Left cardiac atrium (tissue), 4 donors: ENCODE results near the gene SSR1. TPM values are rescaled to one million over a fixed set of nuclear protein-coding genes. Genes with fewer than 3 reads are reported as not detected.
A peak's percentile ranks its signal among the peaks of the same experiment; 100 is the strongest.
"Not testable (repeated sequence)": the region's sequence is repeated elsewhere in the genome, so short reads cannot be mapped to it uniquely, and the experiment has no call there.

Experiments
- ATAC-seq, 2 donors: fragments of 200-7000 bp; cut with Tn5 transposase; one replicate each; pipeline ENCODE4 v1.9.1; 2020; ENCODE audit warnings: mild to moderate bottlenecking in 2 of 2, moderate library complexity in 2 of 2
- DNase-seq: peaks from one replicate; pipeline ENCODE4 v3.0.0-alpha.2; 2020
- intact Hi-C, 2 donors: fragments of 100-400 bp; cut with DNase I; formaldehyde crosslinking; loops; one replicate each; pipeline versions ENCODE4 v1.14.1 to v1.15.1; 2022 to 2023
- total RNA-seq, 2 donors: library from RNA; stranded (reverse); fragmentation: NEBNext Ultra II Directional; extraction: Animal tissue kit (Norgen Biotek cat#: 25700); gene quantifications; one replicate each; pipeline ENCODE4 v1.2.1, GENCODE V29; 2021
- donor health status: DM: no; HTN: yes; CAD: no.
- donor health status: DM: no; HTN: yes; CAD: no; lungs with severe emphysema.
- donor health status: DM: yes; HTN: yes; CAD: no.
- donor health status: Dilated cardiomyopathy.

The SSR1 gene
- total RNA-seq, 2 donors from 2014 or later = 84.0 to 98.6 TPM

DNA sequence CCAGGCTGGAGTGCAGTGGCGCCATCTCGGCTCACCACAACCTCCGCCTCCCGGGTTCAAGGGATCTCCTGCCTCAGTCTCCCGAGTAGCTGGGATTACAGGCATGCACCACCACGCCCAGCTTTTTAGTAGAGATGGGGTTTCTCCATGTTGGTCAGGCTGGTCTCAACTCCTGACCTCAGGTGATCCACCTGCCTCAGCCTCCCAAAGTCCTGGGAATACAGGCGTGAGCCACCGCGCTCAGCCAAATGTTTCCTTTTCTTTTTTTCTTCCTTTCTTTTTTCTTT is 49.5 kb downstream of the SSR1 start:
- DNase-seq, ATAC-seq, intact Hi-C loops: not testable (repeated sequence)

DNA sequence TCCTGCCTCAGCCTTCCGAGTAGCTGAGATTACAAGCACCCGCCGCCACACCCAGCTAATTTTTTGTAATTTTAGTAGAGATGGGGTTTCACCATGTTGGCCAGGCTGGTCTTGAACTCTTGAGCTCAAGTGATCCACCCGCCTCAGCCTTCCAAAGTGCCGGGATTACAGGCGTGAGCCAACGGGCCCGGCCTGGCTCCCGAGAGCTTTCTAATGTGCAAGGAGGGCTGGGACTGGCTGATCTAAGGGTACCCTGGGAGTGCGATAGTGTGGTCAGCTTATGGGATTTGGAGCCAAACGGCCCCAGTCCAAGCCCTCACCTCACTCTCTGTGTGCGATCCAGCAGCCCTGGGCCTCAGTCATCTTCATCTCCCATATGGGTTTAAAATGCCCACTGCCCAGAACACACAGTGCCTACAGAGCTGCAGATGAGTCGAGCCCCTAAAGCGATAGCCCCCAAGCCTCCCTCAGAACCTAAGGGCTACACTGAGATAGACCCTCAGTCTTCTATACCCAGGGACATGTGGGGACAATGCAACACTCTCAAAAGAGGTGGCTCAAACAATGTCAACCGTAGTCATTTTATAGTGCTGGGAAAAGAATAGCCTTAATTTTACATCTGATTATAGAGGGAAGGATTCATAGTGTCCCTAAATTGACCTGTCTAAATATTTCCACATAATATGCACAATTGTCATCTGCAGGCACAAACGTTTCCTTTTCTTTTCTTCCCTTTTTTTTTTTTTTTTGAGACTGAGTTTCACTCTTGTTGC is 50.1 kb downstream of the SSR1 start:
- no peak for DNase-seq
- intact Hi-C loops = no loop called here
- ATAC-seq = no peak

DNA sequence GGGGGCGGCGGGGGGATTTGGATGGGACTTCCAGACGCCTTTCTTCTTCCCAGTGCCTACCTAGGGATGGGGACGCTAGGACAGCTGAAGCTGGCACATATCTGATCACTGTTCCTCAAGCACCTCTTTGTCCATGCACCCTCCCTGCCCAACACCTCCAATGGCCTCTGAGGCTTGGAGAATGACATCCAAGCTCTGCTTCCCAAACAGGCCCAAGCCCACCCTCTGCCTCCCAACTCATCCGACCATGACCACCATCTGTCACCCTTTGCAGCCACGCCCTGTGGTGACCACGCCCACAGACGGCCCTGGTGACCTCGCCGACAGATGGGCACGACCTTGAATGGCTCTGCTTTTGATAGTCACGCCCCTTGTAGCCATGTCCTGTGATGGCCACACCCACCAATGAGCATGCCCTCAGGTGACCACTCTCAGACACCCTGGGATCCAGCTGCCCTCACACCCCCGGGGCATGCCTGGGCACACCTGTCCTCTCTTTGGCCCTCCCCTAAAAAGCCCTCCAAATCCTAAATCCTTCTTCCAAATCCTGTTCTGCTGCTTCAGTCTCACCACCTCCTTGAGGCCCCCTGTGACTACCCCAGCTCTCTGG is 51.0 kb downstream of the SSR1 start:
- ATAC-seq = peak; percentile 4 to 6
- intact Hi-C loops = no loop called here
- DNase-seq = peak; percentile 43

DNA sequence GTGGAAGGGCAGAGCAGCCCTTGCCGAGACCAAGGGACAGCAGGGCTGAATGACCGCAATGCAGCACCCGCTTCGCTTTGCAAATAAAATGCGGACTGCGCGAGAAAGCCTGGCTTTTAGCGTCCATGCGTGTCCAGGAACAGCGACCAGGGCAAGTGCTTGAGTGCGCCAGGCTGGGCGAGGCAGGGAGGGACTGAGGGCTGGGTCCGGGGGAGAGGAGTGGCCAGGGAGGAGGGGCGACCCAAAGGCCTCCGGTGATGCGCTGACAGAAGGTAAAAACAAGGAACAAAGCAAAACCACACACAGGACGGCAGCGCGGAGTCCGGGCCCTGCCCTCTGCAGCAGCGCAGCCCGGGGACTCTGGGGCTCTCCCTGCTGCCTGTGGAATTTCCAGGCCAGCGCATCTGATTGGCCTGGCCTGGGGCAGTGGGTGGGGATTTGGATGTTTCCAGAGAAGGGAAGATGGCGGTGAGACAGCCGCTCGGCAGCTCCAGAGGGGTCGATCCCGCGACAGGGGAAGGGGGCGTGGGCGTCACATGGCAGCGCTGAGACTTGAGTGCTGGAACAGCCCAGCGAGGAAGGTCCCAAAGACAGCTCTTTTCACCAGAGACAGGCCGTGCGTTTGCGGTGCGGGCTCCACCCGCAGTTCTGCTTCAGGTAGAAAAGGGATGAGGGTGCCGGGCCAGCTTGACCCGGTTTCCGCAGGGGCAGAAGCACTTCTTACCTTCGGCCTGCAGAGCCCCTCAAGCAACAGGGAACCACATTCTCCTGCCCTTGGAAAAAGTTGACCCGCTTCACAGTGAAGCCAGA is 51.8 kb downstream of the SSR1 start:
- intact Hi-C loops = no loop called here
- ATAC-seq (peak; percentile 97), DNase-seq (peak; percentile 87)

DNA sequence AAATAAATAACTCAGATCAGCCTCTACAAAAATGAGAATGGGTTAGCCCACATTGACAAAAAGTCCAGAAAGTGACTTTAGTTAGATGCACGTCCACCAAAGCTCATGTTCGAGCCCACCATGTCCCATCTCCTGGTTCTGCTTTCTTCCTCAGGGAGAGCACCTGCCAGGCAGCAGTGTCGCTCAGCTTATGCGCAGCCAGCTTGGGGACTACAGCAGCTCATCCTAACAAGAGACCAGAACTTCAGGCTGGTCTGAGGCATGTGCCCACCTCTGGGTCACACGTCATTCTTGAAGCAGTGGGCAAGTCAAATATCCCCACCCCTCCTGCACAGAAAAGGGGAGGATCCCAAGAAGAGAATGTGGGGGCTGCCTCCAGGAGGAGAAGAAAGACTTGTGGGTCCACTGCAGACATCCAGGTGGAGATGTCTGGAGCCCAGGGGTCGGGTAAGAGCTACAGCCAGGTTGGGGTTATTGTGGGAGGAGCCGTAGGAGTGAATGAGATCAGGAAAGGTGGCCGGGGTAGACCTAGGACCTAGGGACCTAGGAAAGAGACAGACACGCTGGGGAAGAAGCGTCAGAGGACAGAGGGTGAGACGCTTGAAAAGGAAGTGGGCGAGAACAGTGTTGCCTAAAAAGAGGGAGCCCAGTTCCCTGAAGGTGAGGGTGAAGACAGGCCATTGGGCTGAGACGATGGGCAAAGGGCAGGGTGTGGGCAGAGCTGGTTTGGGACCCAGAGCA is 52.5 kb downstream of the SSR1 start:
- ATAC-seq (peak; percentile 2 to 18), DNase-seq (no peak)
- intact Hi-C loops = no loop called here

DNA sequence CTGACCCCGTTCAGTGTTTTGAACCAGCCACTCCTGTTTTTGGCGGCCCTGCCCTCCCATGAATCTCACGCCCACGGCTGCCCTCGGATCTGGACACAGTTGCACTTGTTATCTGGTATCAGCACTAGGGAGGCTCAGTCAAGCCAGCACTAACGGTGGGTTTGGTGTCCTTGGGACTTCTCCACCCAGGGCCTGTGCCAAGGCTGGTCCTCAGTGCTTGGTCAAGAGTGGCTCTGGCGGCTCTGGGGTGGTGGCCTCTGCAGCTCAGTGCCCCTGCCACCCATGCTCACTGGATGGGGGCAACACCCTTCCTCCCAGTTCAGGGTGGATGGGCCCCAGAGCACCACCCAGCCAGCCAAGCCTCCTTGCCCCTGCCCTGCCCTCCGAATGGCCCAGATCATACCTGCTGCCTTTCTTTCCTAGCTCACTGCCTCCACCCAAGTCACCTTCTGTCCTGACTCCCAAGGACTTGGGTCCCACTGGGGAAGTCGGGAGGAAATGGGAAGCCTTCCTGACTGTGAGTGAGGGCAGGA is 54.7 kb downstream of the SSR1 start:
- ATAC-seq (no peak), DNase-seq (no peak)
- intact Hi-C loops = no loop called here

DNA sequence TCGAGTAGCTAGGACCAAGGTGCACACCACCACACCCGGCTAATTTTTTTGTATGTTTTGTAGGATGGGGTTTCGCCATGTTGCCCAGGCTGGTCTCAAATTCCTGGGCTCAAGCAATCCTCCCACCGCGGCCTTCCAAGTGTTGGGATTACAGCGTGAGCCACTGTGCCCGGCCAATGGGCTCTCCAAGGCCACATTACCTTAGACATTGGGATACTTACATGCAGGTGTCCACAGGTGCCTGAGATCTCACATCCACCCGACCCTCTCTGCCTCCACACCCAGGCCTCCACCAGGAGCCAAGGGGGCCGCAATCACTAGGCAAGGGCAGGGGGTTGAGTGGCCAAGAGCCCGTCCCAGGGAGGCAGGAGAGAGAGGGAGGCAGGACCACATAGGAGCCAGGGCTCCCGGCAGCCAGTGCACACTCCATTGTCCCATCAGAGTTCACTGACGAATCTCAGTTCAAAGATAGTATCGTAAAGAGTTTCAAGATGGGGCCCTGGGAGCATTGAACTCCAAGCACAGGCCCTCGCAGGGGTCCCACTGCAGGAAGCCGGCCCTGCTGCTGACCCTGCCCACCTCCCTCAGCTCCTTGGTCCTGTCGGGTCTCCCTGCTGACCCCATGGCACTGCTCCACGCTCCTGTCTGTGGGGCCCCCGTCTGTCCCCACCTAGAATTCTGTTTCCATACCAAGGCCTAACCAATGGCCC is 55.3 kb downstream of the SSR1 start:
- DNase-seq = no peak
- intact Hi-C loops = no loop called here
- ATAC-seq = no peak

DNA sequence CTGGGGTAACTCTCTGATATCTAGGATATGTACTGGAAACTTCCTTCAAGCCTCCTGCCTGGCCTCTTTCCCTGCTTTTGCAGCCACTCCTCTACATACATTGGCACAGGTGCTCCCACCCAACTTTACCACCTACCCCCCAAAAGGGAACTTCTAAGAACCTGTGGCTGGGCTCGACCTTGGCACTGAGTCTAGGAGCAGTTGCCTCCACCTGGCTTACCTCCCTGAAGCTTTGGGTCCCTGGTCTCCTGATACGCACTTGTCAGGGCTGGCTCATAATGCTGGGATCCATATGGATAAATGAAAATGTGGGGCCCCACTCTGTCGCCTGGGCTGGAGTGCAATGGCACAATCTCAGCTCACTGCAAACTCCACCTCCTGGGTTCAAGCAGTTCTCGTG is 56.2 kb downstream of the SSR1 start:
- DNase-seq (no peak), ATAC-seq (no peak)
- intact Hi-C loops = no loop called here

DNA sequence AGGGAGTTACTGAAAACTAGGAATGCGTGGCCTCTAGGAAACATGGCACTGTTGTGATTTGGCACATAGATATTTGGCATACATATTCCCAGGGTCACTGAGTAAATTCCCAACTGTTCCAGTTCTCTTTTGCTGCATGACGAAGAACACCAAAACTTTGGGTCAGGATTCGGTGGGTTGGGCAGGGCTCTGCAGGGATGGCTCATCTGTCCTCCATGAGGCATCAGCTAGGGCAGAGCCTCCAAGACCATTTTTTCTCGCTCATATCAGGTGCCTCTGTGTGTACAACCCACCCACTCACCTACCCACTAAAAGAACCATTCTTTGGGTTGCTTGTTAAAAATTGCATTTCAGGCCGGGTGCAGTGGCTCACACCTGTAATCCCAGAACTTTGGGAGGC is 57.1 kb downstream of the SSR1 start:
- no peak for ATAC-seq
- intact Hi-C loops = no loop called here
- DNase-seq = no peak

DNA sequence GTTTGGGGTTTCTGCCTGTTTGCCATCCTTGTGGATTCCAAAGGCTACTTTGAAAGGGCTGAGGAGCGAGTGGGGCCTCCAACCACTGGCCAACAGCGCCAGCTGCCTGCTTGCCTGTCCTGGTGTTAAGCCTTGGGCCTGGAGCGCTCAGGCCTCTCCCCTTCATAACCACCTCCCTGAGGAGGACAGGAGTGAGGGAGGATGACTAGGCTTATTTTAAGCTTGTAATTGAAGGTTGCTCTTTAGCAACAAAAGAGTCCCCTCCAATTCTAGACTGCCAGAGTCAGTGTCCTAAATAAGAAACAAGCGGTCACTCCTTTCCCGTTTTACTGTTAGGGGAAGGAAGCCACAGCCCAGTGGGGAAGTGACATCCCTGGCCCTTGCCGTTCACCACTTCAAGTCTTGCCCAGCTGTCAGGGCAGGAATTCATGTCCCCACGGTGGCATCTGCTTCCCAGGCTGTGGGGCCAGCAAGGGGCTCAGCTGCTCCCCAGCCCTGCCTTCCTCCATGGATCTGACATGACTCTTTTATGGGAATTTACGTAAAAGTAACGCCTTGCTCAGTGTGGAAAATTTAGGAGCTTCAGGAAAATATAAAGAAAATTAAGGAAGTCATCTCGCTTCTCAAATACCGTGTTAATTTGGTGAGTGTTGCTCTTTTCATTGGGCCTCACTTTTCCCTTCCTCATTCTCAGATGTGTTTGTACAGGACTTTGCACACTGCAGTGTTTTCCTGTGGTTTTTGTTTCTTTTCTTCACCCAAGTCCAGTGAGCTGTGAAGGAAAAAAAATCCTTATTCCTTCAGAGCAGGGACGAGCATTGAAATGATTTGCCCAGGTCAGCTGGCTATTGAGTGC is 57.8 kb downstream of the SSR1 start:
- DNase-seq = no peak
- intact Hi-C loops = no loop called here
- peak; percentile 28 to 46 for ATAC-seq

DNA sequence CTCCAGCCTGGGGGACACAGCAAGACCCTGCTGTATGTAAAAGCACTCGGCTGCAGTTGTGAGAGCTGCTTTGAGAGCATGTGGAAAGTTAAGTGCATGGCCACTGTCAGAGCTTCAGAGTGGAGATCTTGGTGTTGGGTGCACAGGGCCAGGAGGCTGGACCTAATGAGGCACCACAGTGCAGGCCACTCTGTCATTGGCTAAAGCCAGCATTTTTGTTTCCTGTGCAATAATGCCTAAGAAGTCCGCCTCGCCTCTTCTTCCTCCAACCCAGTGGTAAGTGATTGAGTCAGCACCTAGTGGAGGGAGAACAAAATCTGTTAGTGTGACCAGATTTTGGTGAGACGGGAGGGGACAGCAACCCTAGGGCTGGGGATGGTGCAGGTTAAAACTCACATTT is 60.6 kb downstream of the SSR1 start:
- no peak for DNase-seq
- ATAC-seq = peak; percentile 14 to 56
- intact Hi-C loops = no loop called here

DNA sequence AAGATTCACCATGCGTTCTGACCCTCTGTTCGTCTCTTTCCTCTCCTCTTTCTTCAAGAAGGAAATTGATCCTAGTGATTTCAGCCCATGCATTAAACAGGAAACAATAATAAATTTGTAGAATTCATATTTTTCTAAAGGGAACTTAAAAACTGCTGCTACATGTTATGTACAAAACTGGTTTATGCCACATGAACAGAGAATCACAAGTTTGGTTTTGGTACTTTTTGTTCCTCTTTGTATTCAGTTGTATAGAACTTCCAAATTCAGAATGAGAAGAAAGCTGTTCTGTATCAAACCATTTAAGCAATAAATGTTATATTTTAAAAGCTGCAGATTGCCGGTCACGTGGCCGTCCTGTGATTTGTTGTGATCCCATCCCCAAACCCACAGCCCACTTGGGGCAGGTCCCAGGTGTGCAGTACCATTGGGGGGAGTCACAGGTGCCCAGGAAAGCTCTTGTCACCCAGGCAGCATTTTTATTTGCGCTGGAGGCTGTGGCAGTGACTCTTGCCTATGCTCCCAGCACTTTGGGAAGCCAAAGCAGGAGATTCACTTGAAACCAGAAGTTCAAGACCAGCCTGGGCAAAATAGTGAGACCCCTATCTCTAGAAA is 61.2 kb downstream of the SSR1 start:
- ATAC-seq (no peak), DNase-seq (no peak)
- intact Hi-C loops = no loop called here

DNA sequence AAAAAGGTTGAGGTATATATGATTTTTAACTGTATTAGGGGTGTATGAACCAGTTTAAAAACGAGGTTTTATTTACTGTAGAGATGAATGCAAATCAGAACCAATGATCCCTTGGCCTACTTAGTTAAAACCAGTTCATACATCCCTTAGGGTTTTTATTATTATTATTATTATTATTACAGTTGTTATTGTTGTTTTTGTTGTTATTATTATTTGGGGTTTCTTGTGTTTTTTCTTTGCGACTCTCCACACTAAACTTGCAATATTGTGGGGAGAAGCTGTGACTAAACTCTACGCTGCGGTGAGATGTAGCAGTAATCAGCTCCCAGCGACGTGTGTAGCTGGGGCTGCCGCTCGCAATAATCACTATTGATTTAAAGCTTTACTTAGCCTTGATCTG is 62.2 kb downstream of the SSR1 start:
- DNase-seq = no peak
- intact Hi-C loops = no loop called here
- no peak for ATAC-seq

DNA sequence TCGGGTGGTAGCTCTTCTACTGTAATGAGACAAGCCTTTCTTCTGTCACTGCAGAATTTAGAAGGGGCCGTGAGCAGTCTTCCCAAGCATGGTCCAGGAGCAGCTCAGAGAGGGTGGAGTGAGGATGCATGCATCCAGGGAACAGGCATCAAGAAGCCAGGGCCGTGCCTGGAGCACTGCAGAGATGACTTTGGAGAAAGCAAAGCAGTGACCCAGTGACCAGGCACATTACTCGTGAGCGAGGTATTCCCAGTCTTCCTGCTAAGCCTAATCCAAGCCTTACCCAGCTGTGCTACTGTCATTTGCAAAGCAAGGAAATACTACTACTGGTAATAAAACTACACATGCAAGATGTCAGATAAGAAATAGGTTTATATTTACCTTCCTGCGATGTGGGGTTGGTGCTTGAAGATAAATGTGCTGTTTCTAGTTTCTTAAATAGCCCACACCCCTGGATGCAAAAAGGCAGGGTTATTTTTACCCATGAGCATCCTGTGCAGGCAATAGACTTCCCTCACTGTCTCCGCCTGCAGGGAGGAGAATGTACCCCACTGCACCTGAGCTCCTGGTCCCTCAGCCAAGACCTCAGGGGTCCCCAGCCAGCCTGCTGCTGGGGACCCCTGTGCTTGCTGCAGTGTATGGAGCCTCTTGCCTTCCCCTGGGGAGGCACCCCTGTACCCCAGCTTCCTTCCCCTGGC is 62.9 kb downstream of the SSR1 start:
- DNase-seq = no peak
- intact Hi-C loops = loop anchor here in 1 of 2 donors (10.0 kb wide), 1 partner anchor 535 kb away; no protein-coding TSS in a partner anchor
- ATAC-seq = no peak

DNA sequence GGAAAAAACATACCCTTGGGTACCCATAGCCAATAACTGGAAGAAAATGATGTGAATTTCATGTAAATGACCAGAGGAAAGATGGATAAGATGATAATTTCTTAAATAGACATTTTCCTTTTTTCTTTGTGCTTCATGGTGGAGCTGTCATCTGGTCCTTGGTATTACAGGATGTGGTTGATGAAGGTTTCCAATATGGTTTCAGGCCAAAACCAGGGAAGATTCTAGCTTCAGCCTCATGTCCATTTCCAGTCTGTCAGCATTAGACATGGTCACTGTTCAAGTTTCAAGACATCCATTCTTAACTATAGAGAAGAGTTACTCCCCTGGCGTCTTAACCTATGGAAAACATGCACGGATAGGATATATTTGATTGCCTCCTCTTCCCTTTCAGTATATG is 63.6 kb downstream of the SSR1 start:
- intact Hi-C loops = loop anchor here in 1 of 2 donors (10.0 kb wide), 1 partner anchor 535 kb away; no protein-coding TSS in a partner anchor

DNA sequence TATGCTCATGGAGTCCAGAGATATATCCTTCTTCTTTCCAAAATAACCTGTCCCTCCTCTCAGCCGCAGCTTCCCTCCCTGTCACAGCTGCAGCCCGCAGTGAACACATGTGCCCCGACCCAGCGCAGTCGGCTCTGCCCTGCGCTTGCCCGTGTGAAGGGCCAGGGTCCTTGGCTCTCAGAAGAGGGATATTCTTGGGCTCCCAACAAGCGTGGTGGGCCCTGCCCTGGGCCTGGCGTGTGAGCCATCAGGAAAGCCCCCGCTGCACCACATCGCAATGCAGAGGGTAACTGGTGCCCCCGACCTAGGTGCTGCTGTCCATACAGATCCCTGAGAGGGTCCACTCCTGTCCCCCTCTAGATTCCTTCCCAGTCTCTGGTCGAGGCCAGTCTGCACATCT is 65.2 kb downstream of the SSR1 start:
- intact Hi-C loops = loop anchor here in 1 of 2 donors (10.0 kb wide), 1 partner anchor 533 kb away; no protein-coding TSS in a partner anchor
- ATAC-seq (no peak), DNase-seq (no peak)

More for the DNA sequence above, 63.6 kb downstream of the SSR1 start:
- DNase-seq (no peak), ATAC-seq (no peak)

DNA sequence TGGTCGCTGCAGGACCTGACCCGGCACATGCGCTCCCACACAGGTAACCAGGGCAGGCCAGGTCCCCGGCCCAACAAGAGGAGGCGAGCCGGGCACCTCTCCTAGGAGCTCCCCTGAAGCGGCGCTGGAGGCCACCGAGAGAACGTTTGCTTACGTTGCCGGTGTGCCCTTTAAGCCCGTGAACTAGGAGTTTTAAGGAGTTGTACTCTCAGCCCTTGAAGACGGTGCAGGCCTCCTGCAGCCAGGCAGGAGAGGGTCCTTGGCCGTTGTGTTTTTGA is 65.9 kb downstream of the SSR1 start:
- no peak for ATAC-seq
- no peak for DNase-seq
- intact Hi-C loops = loop anchor here in 1 of 2 donors (10.0 kb wide), 1 partner anchor 532 kb away; no protein-coding TSS in a partner anchor
